Measurements from ENCODE around the gene RASSF7.

DNA sequence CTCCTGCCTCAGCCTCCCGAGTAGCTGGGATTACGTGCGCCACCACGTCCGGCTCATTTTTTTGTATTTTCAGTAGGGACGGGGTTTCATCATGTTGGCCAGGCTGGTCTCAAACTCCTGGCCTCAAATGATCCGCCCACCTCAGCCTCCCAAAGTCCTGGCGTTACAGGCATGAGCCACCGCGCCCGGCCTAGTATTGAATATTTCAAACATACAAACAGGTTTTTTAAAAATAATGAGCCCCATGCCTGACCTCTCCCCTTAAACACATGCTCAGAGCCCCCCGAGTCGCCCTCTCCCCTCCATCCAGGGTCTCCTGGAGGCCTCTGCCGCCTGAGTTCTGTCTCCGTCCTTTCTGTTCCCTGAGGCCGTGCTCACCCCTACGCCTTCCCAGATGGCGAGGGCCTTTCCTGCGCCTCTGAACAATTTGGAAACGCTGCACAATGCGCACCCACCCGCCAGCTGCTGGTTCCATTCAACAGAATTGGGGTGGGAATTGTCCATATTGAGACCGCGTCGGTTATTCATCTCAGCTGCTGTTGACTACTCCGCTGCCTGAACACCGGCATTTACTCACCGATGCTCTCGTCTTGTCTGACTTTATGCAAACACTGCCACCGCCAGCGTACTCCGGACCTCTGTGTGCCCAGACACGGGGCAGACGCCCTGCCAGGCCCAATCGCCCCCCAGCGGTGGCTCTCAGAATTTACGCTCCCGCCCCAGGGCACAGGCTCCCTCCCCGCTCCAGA, 40.2 kb upstream of the RASSF7 start:
- TF ChIP-seq ZNF8 (CRISPR knock-in tag; IDR thresholded peaks at IDR 0.05) (no peak), TOX (CRISPR knock-in tag; IDR thresholded peaks at IDR 0.05; ENCODE audit: borderline replicate concordance) (no peak), TSHZ2 (CRISPR knock-in tag; IDR thresholded peaks at IDR 0.05) (no peak)

Measured in SK-N-SH treated with all-trans-retinoic acid at 6 μM for 48 hours (cell line).